H9 (cell line): ENCODE results near the gene FNDC3B. TPM values are rescaled to one million over a fixed set of nuclear protein-coding genes. Genes with fewer than 3 reads are reported as not detected.

Experiments
- DNase-seq: peaks from one replicate; pipeline ENCODE4 v3.0.0-alpha.2; 2017
- H2AFZ ChIP-seq: one replicate; pipeline ENCODE4 v1.6.1; 2013; ENCODE audit warnings: mild to moderate bottlenecking, low read length, control low read depth, moderate library complexity
- H2AK5ac ChIP-seq: 2 replicates; pipeline ENCODE4 v1.6.1; 2013; ENCODE audit warnings: low read length, control low read depth, mixed read lengths; ENCODE audit not compliant: insufficient read length
- H2BK120ac ChIP-seq: one replicate; pipeline ENCODE4 v1.6.1; 2013; ENCODE audit warnings: low read depth, mild to moderate bottlenecking, low read length, control low read depth, inconsistent platforms; ENCODE audit not compliant: poor library complexity, severe bottlenecking
- H2BK12ac ChIP-seq: 2 replicates; pipeline ENCODE4 v1.6.1; 2013; ENCODE audit warnings: low read length, control low read depth, mixed read lengths, low read depth; ENCODE audit not compliant: insufficient read length
- H2BK15ac ChIP-seq: 2 replicates; pipeline ENCODE4 v1.6.1; 2013; ENCODE audit warnings: low read depth, low read length, control low read depth
- H2BK20ac ChIP-seq: one replicate; pipeline ENCODE4 v1.6.1; 2013; ENCODE audit warnings: low read depth, mild to moderate bottlenecking, low read length, control low read depth, inconsistent platforms; ENCODE audit not compliant: poor library complexity, severe bottlenecking
- H2BK5ac ChIP-seq: 2 replicates; pipeline ENCODE4 v1.6.1; 2013; ENCODE audit warnings: low read length, control low read depth, mixed read lengths; ENCODE audit not compliant: insufficient read length
- H3K14ac ChIP-seq: 2 replicates; pipeline ENCODE4 v1.6.1; 2013; ENCODE audit warnings: low read length, control low read depth; ENCODE audit not compliant: insufficient read depth
- H3K18ac ChIP-seq: 2 replicates; pipeline ENCODE4 v1.6.1; 2013; ENCODE audit warnings: low read depth, mild to moderate bottlenecking, mixed read lengths, low read length, control low read depth; ENCODE audit not compliant: insufficient read length
- H3K23ac ChIP-seq: 2 replicates; pipeline ENCODE4 v1.6.1; 2013; ENCODE audit warnings: low read length, control low read depth, mixed read lengths, low read depth; ENCODE audit not compliant: insufficient read length
- H3K23me2 ChIP-seq: 2 replicates; pipeline ENCODE4 v1.6.1; 2013; ENCODE audit warnings: low read depth, mild to moderate bottlenecking, mixed read lengths, low read length, control low read depth; ENCODE audit not compliant: insufficient read length, poor library complexity, severe bottlenecking
- H3K27ac ChIP-seq: 2 replicates; pipeline ENCODE4 v1.5.1; 2013; ENCODE audit warnings: low read length, control low read depth, mixed read lengths, low read depth; ENCODE audit not compliant: insufficient read length
- H3K27me3 ChIP-seq: 2 replicates; pipeline ENCODE4 v1.6.1; 2013; ENCODE audit warnings: low read length, control low read depth, inconsistent platforms; ENCODE audit not compliant: insufficient read depth
- H3K4ac ChIP-seq: 2 replicates; pipeline ENCODE4 v1.6.1; 2013; ENCODE audit warnings: low read depth, mild to moderate bottlenecking, control low read depth, inconsistent platforms, low read length, moderate library complexity
- H3K4me1 ChIP-seq: 2 replicates; pipeline ENCODE4 v1.6.1; 2013; ENCODE audit warnings: low read length, control low read depth, inconsistent platforms; ENCODE audit not compliant: insufficient read depth
- H3K4me2 ChIP-seq: 2 replicates; pipeline ENCODE4 v1.6.1; 2013; ENCODE audit warnings: low read length, control low read depth, mixed read lengths; ENCODE audit not compliant: insufficient read length, insufficient read depth
- H3K56ac ChIP-seq: 2 replicates; pipeline ENCODE4 v1.6.1; 2013; ENCODE audit warnings: low read depth, mild to moderate bottlenecking, mixed read lengths, low read length, control low read depth; ENCODE audit not compliant: insufficient read length
- H3K79me1 ChIP-seq: 2 replicates; pipeline ENCODE4 v1.6.1; 2013; ENCODE audit warnings: low read depth, mild to moderate bottlenecking, moderate library complexity, low read length, control low read depth, inconsistent platforms; ENCODE audit not compliant: insufficient read depth, poor library complexity, severe bottlenecking
- H3K79me2 ChIP-seq: 2 replicates; pipeline ENCODE4 v1.6.1; 2013; ENCODE audit warnings: low read length, control low read depth, inconsistent platforms; ENCODE audit not compliant: insufficient read depth
- H3K9ac ChIP-seq: 2 replicates; pipeline ENCODE4 v1.6.1; 2013; ENCODE audit warnings: low read length, control low read depth, mixed read lengths; ENCODE audit not compliant: insufficient read length; ENCODE audit errors: extremely low read depth
- H3K9me3 ChIP-seq: one replicate; pipeline ENCODE4 v1.6.1; 2013; ENCODE audit warnings: low read depth, low read length, inconsistent platforms; ENCODE audit not compliant: control insufficient read depth
- H3T11ph ChIP-seq: one replicate; pipeline ENCODE4 v1.6.1; 2013; ENCODE audit warnings: mild to moderate bottlenecking, low read length, control low read depth, inconsistent platforms
- H4K20me1 ChIP-seq: one replicate; pipeline ENCODE4 v1.6.1; 2013; ENCODE audit not compliant: control insufficient read depth, insufficient read length, insufficient read depth
- H4K5ac ChIP-seq: 2 replicates; pipeline ENCODE4 v1.6.1; 2013; ENCODE audit warnings: low read depth, mild to moderate bottlenecking, mixed read lengths, low read length, control low read depth; ENCODE audit not compliant: insufficient read length
- H4K8ac ChIP-seq: replicated peaks from 2 replicates; pipeline ENCODE4 v1.6.1; 2013; ENCODE audit warnings: low read length, control low read depth, mixed read lengths, low read depth; ENCODE audit not compliant: insufficient read length
- H4K91ac ChIP-seq: 2 replicates; pipeline ENCODE4 v1.6.1; 2013; ENCODE audit warnings: low read depth, mild to moderate bottlenecking, moderate library complexity, mixed read lengths, low read length, control low read depth; ENCODE audit not compliant: insufficient read length
- H3K27ac Mint-ChIP-seq, 3 experiments: 2 replicates in 2 of 3; 3 replicates in 1 of 3; pipeline ENCODE4 v1.8.0; 2020 to 2021; ENCODE audit warnings: mixed read lengths in 3 of 3, mild to moderate bottlenecking in 1 of 3, moderate library complexity in 1 of 3
- H3K27me3 Mint-ChIP-seq: 2 replicates; pipeline ENCODE4 v1.8.0; 2021; ENCODE audit warnings: low read depth, mild to moderate bottlenecking, moderate library complexity, mixed read lengths
- H3K36me3 Mint-ChIP-seq, 3 experiments: 2 replicates in 2 of 3; 3 replicates in 1 of 3; pipeline ENCODE4 v1.8.0; 2020 to 2021; ENCODE audit warnings: low read depth in 3 of 3, mixed read lengths in 3 of 3; ENCODE audit not compliant: insufficient read depth in 1 of 3
- H3K4me1 Mint-ChIP-seq, 2 experiments: 2 replicates each; pipeline ENCODE4 v1.8.0; 2020; ENCODE audit warnings: mixed read lengths in 2 of 2
- H3K4me3 Mint-ChIP-seq, 2 experiments: 2 replicates in 1 of 2; 3 replicates in 1 of 2; pipeline ENCODE4 v1.8.0; 2020 to 2021; ENCODE audit warnings: mild to moderate bottlenecking in 2 of 2, mixed read lengths in 2 of 2, moderate library complexity in 1 of 2
- H3K9me3 Mint-ChIP-seq, 2 experiments: 2 replicates in 1 of 2; 3 replicates in 1 of 2; pipeline ENCODE4 v1.8.0; 2020; ENCODE audit warnings: mild to moderate bottlenecking in 2 of 2, mixed read lengths in 2 of 2, moderate library complexity in 1 of 2
- CTCF ChIP-seq: fragments of 200-600 bp; sonication (generic); conservative IDR thresholded peaks from 3 replicates; pipeline ENCODE4 v1.8.0; 2021; ENCODE audit warnings: antibody characterized with exemption, mild to moderate bottlenecking
- WGBS: extraction: QIAGEN DNeasy Blood & Tissue Kit; methylation state at CpG from one replicate; pipeline ENCODE4 v1.1.7; 2013; ENCODE audit warnings: missing lambda C conversion rate, low lambda C conversion rate, mixed read lengths; ENCODE audit not compliant: insufficient read length; ENCODE audit errors: extremely low coverage; 5-methylcytosine and 5-hydroxymethylcytosine counted together
- total RNA-seq: library from RNA; stranded (reverse); gene quantifications from 2 replicates; pipeline ENCODE4 v1.2.1, GENCODE V29; 2021

Gene FNDC3B
- total RNA-seq, 1 experiment from 2014 or later: 43.8 TPM

GRCh38 chr3:172132159-172132586 lies 92.8 kb downstream of the FNDC3B start:
- Histone ChIP-seq H3K79me2 (peaks cover 10% of the 10 kb centered on the region; the same call in 1 of the 2 replicates), H2BK120ac (no peak overlapping the region), H3K23me2 (no peaks in the 10 kb centered on the region), H4K5ac (no peak overlapping the region), H2BK20ac (no peak overlapping the region), H3K14ac (no peak overlapping the region), H2BK15ac (no peak overlapping the region), H3T11ph (no peak overlapping the region), H4K91ac (no peak overlapping the region), H3K4ac (no peak overlapping the region), H3K9ac (no peak overlapping the region), H4K20me1 (no peaks in the 10 kb centered on the region), H2BK12ac (no peak overlapping the region), H3K27me3 (no peaks in the 10 kb centered on the region), H2AK5ac (no peak overlapping the region), H3K4me1 (peaks cover 13% of the 10 kb centered on the region), H3K9me3 (no peaks in the 10 kb centered on the region), H3K4me2 (no peak overlapping the region), H4K8ac (no peak overlapping the region), H3K79me1 (no peaks in the 10 kb centered on the region), H3K18ac (no peak overlapping the region), H3K56ac (no peak overlapping the region), H3K23ac (no peak overlapping the region), H2BK5ac (no peak overlapping the region), H2AFZ (no peak overlapping the region), H3K27ac (no peak overlapping the region)
- TF ChIP-seq CTCF: no peak
- Mint-ChIP-seq H3K4me1 (peaks cover 47 to 50% of the 10 kb centered on the region in 2 experiments), H3K9me3 (no peaks in the 10 kb centered on the region), H3K4me3 (no peak overlapping the region), H3K36me3 (peaks cover 8 to 31% (median 13%) of the 10 kb centered on the region in 3 experiments), H3K27me3 (no peaks in the 10 kb centered on the region), H3K27ac (peak overlapping the region in 1 of 3 experiments; percentile 6; a peak in 3 of 7 replicates)
- DNase-seq: no peak
- WGBS: no CpG with 5 or more reads among the region's 4 CpGs
